ENCODE measurements around the gene DYNLT5.

DYNLT5 gene, protein sequence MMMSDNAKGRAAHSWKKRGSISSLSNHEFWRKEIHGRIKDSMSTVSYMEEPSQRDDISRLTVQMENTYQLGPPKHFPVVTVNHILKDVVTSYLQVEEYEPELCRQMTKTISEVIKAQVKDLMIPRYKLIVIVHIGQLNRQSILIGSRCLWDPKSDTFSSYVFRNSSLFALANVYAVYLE

DNA sequence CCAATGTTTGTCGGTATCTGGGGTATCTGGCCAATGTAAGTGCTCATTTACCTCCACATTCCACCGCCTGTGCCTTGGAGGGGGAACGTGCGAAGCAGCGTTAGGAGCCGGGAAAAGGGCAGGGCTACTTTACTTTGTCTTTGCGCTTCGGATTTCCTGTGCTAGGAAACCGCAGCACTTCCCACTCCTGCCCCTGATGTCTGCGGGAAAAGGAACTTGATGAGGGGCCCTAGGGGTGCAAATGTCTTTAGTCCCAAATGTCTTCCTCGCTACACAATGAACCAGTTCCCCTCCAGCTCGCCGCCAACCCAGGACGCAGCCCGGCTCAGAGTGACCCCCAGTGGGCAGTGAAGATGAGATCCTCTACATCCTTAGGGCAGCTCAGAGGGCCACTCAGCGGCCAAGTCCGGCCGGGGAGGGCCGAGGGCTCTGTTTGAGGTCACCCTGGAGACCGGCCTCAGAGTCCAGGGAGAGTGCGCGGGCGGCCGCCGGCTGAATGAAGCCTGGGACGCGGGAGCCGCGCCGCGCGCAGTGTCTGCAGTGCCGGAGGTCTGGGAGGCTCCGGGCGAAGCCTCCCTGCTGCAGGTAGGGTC lies at the start of gene DYNLT5:
Gene DYNLT5, plus strand, starts transcription at position 460 of the 593 bp plus-strand sequence. CDS start 2,200 bp downstream, outside the sequence.
- in situ Hi-C loops (cut with MboI; ENCODE audit: low pct_unique_long_range_greater_than_20kb, low sequenced_read_pairs, unreplicated experiment): loop anchor here (25.0 kb wide), 1 partner anchor 735 kb away; no protein-coding TSS in a partner anchor
- peak; percentile 21 for DNase-seq (ENCODE audit: low spot score)
- TF ChIP-seq, protein P1, sequence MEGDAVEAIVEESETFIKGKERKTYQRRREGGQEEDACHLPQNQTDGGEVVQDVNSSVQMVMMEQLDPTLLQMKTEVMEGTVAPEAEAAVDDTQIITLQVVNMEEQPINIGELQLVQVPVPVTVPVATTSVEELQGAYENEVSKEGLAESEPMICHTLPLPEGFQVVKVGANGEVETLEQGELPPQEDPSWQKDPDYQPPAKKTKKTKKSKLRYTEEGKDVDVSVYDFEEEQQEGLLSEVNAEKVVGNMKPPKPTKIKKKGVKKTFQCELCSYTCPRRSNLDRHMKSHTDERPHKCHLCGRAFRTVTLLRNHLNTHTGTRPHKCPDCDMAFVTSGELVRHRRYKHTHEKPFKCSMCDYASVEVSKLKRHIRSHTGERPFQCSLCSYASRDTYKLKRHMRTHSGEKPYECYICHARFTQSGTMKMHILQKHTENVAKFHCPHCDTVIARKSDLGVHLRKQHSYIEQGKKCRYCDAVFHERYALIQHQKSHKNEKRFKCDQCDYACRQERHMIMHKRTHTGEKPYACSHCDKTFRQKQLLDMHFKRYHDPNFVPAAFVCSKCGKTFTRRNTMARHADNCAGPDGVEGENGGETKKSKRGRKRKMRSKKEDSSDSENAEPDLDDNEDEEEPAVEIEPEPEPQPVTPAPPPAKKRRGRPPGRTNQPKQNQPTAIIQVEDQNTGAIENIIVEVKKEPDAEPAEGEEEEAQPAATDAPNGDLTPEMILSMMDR (IDR thresholded peaks at IDR 0.05; ENCODE audit: extremely low read depth, insufficient read depth, missing control alignments): peak; percentile 10

DNA sequence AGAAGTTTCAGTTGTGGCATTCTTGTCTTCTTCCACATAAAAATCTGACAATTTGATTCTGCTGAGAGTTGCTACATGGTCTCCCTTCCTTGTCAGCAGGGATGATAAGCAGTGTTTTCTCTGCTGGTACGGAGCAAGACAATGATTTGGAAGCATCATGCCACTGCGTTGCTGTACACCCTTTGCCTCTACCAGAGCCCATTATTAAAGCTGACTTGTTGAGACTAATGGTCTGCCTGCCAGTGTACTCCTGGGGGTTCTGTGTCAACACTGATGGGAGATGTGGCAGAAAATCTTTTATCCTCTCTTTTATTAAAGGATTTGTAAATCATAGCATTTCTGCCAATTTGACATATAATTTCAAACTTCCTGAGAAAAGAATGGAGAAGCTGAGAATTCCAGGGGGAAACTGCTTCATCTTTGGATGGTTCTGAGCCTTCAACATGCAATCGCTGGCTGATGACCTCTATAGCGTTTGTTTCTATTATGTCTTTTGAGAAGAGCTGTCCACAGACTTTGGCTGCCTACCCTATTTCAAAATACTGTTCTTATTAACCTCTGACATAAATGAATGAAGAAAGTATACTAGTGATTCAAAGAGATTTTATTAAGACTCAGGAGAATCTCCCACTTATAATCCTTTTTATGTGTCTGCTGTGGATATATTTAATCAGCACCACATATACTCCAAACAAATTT lies 47.9 kb upstream of the DYNLT5 start:
- TF ChIP-seq, protein P1 (IDR thresholded peaks at IDR 0.05; ENCODE audit: extremely low read depth, insufficient read depth, missing control alignments): no peak
- in situ Hi-C loops (cut with MboI; ENCODE audit: low pct_unique_long_range_greater_than_20kb, low sequenced_read_pairs, unreplicated experiment): no loop called here
- no peak for DNase-seq (ENCODE audit: low spot score)

DNA sequence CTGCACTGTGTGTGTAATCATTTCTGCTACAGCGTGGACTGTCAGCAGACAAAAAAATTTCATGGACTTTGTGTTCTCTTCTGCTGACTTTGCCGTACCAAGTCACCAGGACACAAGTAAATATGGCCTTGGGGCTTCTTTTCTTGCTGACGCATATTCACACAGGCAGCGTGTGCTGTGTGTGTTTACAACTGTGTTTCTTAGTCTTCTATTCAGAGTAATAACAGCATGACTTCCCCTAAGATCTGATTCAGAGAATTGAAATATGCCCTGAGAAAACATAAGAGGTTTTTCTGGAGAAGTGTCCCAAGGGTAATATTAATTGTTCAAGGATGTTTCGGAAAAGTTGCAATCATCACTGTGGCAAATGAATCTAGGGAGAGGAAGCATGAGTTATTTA lies 47.1 kb upstream of the DYNLT5 start:
- TF ChIP-seq, protein P1 (IDR thresholded peaks at IDR 0.05; ENCODE audit: extremely low read depth, insufficient read depth, missing control alignments): no peak
- in situ Hi-C loops (cut with MboI; ENCODE audit: low pct_unique_long_range_greater_than_20kb, low sequenced_read_pairs, unreplicated experiment): no loop called here
- DNase-seq (ENCODE audit: low spot score): no peak

DNA sequence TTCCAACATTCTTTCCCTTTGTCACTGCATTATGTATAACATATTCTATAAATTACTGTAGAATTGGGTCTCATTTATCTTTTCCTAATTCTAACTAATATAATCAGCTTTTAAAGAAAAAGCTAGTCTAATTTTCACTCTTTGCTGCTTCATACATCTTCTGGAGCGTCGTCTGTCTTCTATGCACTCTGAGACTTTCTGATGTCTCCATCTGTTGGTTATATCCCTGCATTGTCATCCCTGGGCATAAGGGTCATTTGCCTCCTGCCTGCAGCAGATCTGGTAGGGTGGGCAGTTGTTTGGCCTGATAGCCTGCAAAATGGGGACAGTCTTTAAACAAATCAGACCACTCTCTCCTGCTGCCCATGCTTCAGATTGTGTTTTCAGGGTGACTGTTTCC lies 40.8 kb upstream of the DYNLT5 start:
- in situ Hi-C loops (cut with MboI; ENCODE audit: low pct_unique_long_range_greater_than_20kb, low sequenced_read_pairs, unreplicated experiment): no loop called here
- TF ChIP-seq, protein P1 (IDR thresholded peaks at IDR 0.05; ENCODE audit: extremely low read depth, insufficient read depth, missing control alignments): no peak
- DNase-seq (ENCODE audit: low spot score): no peak

DNA sequence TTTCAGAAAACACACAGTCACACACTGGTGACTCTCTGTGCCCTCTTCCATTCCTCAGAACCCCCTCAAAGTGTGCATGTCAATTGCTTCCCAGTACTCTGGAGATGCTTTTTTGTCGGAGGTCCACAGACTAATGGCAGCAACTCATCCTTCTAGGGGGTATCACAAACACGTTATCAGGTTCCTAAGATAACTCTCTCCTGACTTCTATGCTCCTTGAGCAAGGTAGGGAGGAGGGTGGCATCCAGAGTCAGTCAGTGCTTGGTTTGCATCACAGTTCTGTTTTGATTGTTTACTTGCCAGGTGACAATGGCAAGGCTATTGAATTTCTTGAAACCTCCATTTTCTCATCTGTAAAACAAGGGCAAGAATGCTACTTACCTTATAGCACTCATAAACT lies 39.4 kb upstream of the DYNLT5 start:
- no peak for DNase-seq (ENCODE audit: low spot score)
- TF ChIP-seq, protein P1 (IDR thresholded peaks at IDR 0.05; ENCODE audit: extremely low read depth, insufficient read depth, missing control alignments): no peak
- in situ Hi-C loops (cut with MboI; ENCODE audit: low pct_unique_long_range_greater_than_20kb, low sequenced_read_pairs, unreplicated experiment): no loop called here

DNA sequence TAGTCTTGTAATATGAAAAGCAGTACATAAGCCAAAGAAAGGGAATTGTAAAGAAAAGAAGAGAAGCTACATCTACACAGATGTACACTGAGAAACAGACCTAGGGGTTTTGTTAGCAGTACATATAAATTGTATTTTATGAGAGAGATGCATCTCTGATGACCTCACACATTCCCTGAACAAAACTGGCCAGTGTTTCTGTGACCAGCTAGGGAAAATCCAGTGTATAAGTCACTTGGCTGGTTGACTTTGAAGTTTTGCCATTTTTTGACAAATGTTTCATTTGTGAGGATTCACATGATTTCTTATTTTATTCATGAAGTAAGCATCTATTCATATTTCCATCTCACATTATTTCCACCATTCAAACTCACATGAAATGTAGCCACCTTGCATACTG lies 28.3 kb upstream of the DYNLT5 start:
- in situ Hi-C loops (cut with MboI; ENCODE audit: low pct_unique_long_range_greater_than_20kb, low sequenced_read_pairs, unreplicated experiment): no loop called here
- no peak for DNase-seq (ENCODE audit: low spot score)
- TF ChIP-seq, protein P1 (IDR thresholded peaks at IDR 0.05; ENCODE audit: extremely low read depth, insufficient read depth, missing control alignments): no peak

All from GM13977 (cell line).